A673 (cell line): ENCODE measurements around the gene PYGO2. TPM values are rescaled to one million over a fixed set of nuclear protein-coding genes. Genes with fewer than 3 reads are reported as not detected.
A peak's percentile ranks its signal among the peaks of the same experiment; 100 is the strongest.

Experiments used
- BruUV-seq: library from RNA; stranded (reverse); fragments of 400-500 nt; replicated peaks from 2 replicates; lab custom pipeline; 2021; lab: Mats Ljungman, UMichigan
- CTCF ChIA-PET: fragments of 300-600 bp; sonication (Branson Sonifier 250); formaldehyde crosslinking; loops from one replicate; lab custom pipeline; 2022; ENCODE audit warnings: antibody characterized with exemption; lab: Charles Lee
- POLR2A ChIA-PET: fragments of 300-600 bp; sonication (Branson Sonifier 250); formaldehyde crosslinking; loops from one replicate; lab custom pipeline; 2022; ENCODE audit warnings: antibody characterized with exemption; ENCODE audit not compliant: low non-redundant PET; lab: Charles Lee
- DNase-seq: peaks from one replicate; pipeline ENCODE4 v3.0.0-alpha.2; 2015; ENCODE audit warnings: low spot score
- H3K27ac ChIP-seq: fragments of 200-600 bp; sonication (generic); 2 replicates; pipeline ENCODE4 v1.5.1; 2016; ENCODE audit warnings: mixed run types, low read depth, mild to moderate bottlenecking, mixed read lengths, antibody characterized with exemption, low read length; ENCODE audit not compliant: poor library complexity, severe bottlenecking
- H3K27me3 ChIP-seq: fragments of 200-600 bp; sonication (generic); replicated peaks from 2 replicates; pipeline ENCODE4 v1.6.1; 2017; ENCODE audit warnings: mixed run types, low read depth, mild to moderate bottlenecking, mixed read lengths, antibody characterized with exemption, low read length; ENCODE audit not compliant: insufficient read depth, poor library complexity
- H3K36me3 ChIP-seq: fragments of 200-600 bp; sonication (generic); 2 replicates; pipeline ENCODE4 v1.6.1; 2016; ENCODE audit warnings: mixed run types, mild to moderate bottlenecking, mixed read lengths, antibody characterized with exemption, low read length; ENCODE audit not compliant: insufficient read depth, poor library complexity, severe bottlenecking
- H3K4me1 ChIP-seq: fragments of 200-600 bp; sonication (generic); 2 replicates; pipeline ENCODE4 v1.6.1; 2017; ENCODE audit warnings: mixed run types, mild to moderate bottlenecking, mixed read lengths, antibody characterized with exemption, low read length; ENCODE audit not compliant: insufficient read depth, poor library complexity, severe bottlenecking
- H3K4me3 ChIP-seq: fragments of 200-600 bp; sonication (generic); 2 replicates; pipeline ENCODE4 v1.5.1; 2016; ENCODE audit warnings: low read depth, mixed run types, mild to moderate bottlenecking, mixed read lengths, low read length; ENCODE audit not compliant: poor library complexity, severe bottlenecking
- H3K9me3 ChIP-seq: fragments of 200-600 bp; sonication (generic); 2 replicates; pipeline ENCODE4 v1.6.1; 2016; ENCODE audit warnings: mixed run types, low read depth, mild to moderate bottlenecking, mixed read lengths, antibody characterized with exemption, low read length; ENCODE audit not compliant: poor library complexity, severe bottlenecking
- CTCF ChIP-seq: fragments of 300-800, 200-600 bp; sonication (generic); conservative IDR thresholded peaks from 2 replicates; pipeline ENCODE4 v1.5.1; 2017; ENCODE audit warnings: low read depth, mild to moderate bottlenecking, antibody characterized with exemption, low read length, moderate library complexity, mixed read lengths
- EZH2 ChIP-seq: fragments of 200-600 bp; sonication (generic); IDR thresholded peaks from 2 replicates; pipeline ENCODE4 v1.6.1; 2017; ENCODE audit warnings: borderline replicate concordance, low read depth, mild to moderate bottlenecking, mixed read lengths, antibody characterized with exemption, low read length; ENCODE audit not compliant: poor library complexity, severe bottlenecking
- intact Hi-C: fragments of 100-400 bp; cut with micrococcal nuclease; formaldehyde crosslinking; loops from one replicate; pipeline ENCODE4 v1.10.0; 2022; ENCODE audit not compliant: unreplicated experiment
- total RNA-seq: library from RNA; stranded (reverse); gene quantifications from 2 replicates; pipeline ENCODE4 v1.2.3, GENCODE V29; 2021

The PYGO2 gene
- total RNA-seq, 1 experiment from 2014 or later, result 48.5 TPM

GRCh38 chr1:154958036-154958435, 3.5 kb downstream of the PYGO2 start:
- Histone ChIP-seq H3K4me1 (peaks cover 27% of the 10 kb centered on the region), H3K36me3 (peaks cover 25% of the 10 kb centered on the region), H3K27ac (no peak overlapping the region), H3K27me3 (no peaks in the 10 kb centered on the region), H3K9me3 (no peaks in the 10 kb centered on the region), H3K4me3 (no peak overlapping the region)
- TF ChIP-seq CTCF, result no peak
- TF ChIP-seq EZH2, result no peak
- intact Hi-C loops, result no loop called here
- no TSS peak for BruUV-seq
- ChIA-PET POLR2A (no interaction called here), CTCF (no interaction called here)
- DNase-seq, result no peak

- BruUV-seq, result no TSS peak
- Histone ChIP-seq H3K4me3 (no peak overlapping the region), H3K36me3 (peaks cover 18% of the 10 kb centered on the region), H3K4me1 (peaks cover 19% of the 10 kb centered on the region), H3K27ac (peak overlapping the region; percentile 77), H3K27me3 (no peaks in the 10 kb centered on the region), H3K9me3 (no peaks in the 10 kb centered on the region)
- no peak for TF ChIP-seq EZH2
- TF ChIP-seq CTCF, result no peak
- intact Hi-C loops, result no loop called here
- ChIA-PET POLR2A (no interaction called here), CTCF (interaction anchor here (1.9 kb wide), 1 partner anchor 42 kb away, joined by 17 read pairs; no protein-coding TSS in a partner anchor)
- no peak for DNase-seq
Measured at GRCh38 chr1:154957091-154957657, 4.4 kb downstream of the PYGO2 start.

- no peaks in the 10 kb centered on the region for H3K27me3 ChIP-seq
- CTCF ChIA-PET, result interaction anchor here (0.5 to 2.0 kb wide), 5 partner anchors 14 to 135 kb away, joined by 3 to 17 read pairs (median 3); partner anchors contain the start of gene SHC1
- H3K4me1 ChIP-seq, result peaks cover 19% of the 10 kb centered on the region
- intact Hi-C loops, result no loop called here
- peak overlapping the region; percentile 51 for H3K4me3 ChIP-seq
- no peaks in the 10 kb centered on the region for H3K9me3 ChIP-seq
- POLR2A ChIA-PET, result no interaction called here
- DNase-seq, result no peak
- no TSS peak for BruUV-seq
- H3K36me3 ChIP-seq, result peaks cover 18% of the 10 kb centered on the region
- no peak for TF ChIP-seq CTCF
- no peak for TF ChIP-seq EZH2
- H3K27ac ChIP-seq, result peak overlapping the region; percentile 77
Measured at GRCh38 chr1:154956544-154956941, 5.0 kb downstream of the PYGO2 start.
